ENCODE results near the gene COQ5.
"Not testable (repeated sequence)": the region's sequence is repeated elsewhere in the genome, so short reads cannot be mapped to it uniquely, and the experiment has no call there.

COQ5 gene

GRCh38 chr12:120534703-120535655 lies 6.0 kb upstream of the COQ5 start:
- peaks cover 59 to 61% of the 10 kb centered on the region in 2 experiments for H3K4me1 ChIP-seq (ENCODE audit: control insufficient read depth in 1 of 2, insufficient read depth in 1 of 2, low read depth in 1 of 2, low read length in 1 of 2)

GRCh38 chr12:120534203-120534702 lies 5.3 kb upstream of the COQ5 start, which contains the start of gene RNF10:
RNF10 (plus strand) TSS chr12:120534356; CDS start chr12:120534812, 456 bp downstream.
- H3K27me3 ChIP-seq, result no peaks in the 10 kb centered on the region
- no peak for TF ChIP-seq CTCF (IDR thresholded peaks at IDR 0.05)
- H3K9me3 ChIP-seq, result no peaks in the 10 kb centered on the region
- H3K4me3 ChIP-seq (ENCODE audit: low read depth in 1 of 2, low read length in 1 of 2), result peak within 1 kb of the TSS; percentile 79 to 98
- peaks cover 4% of the 10 kb centered on the region for H3K36me3 ChIP-seq
- H3K4me1 ChIP-seq (ENCODE audit: control insufficient read depth in 1 of 2, insufficient read depth in 1 of 2, low read depth in 1 of 2, low read length in 1 of 2), result peaks cover 59 to 61% of the 10 kb centered on the region in 2 experiments
- peak within 1 kb of the TSS; percentile 92 for H3K27ac ChIP-seq

More at GRCh38 chr12:120534703-120535655, 6.0 kb upstream of the COQ5 start:
- Histone ChIP-seq H3K36me3 (peaks cover 4% of the 10 kb centered on the region), H3K9me3 (no peaks in the 10 kb centered on the region), H3K4me3 (ENCODE audit: low read depth in 1 of 2, low read length in 1 of 2) (peak overlapping the region; percentile 79 to 98), H3K27me3 (no peaks in the 10 kb centered on the region), H3K27ac (peak overlapping the region; percentile 92)
- TF ChIP-seq CTCF (IDR thresholded peaks at IDR 0.05), result no peak

GRCh38 chr12:120532701-120533238 lies 3.8 kb upstream of the COQ5 start:
- no peaks in the 10 kb centered on the region for H3K27me3 ChIP-seq
- H3K36me3 ChIP-seq, result peaks cover 4% of the 10 kb centered on the region
- H3K4me3 ChIP-seq (ENCODE audit: low read depth in 1 of 2, low read length in 1 of 2), result no peak overlapping the region
- TF ChIP-seq CTCF (IDR thresholded peaks at IDR 0.05), result no peak
- no peaks in the 10 kb centered on the region for H3K9me3 ChIP-seq
- H3K4me1 ChIP-seq (ENCODE audit: control insufficient read depth in 1 of 2, insufficient read depth in 1 of 2, low read depth in 1 of 2, low read length in 1 of 2), result peaks cover 50 to 56% of the 10 kb centered on the region in 2 experiments
- H3K27ac ChIP-seq, result no peak overlapping the region

GRCh38 chr12:120530418-120530761 lies 1.4 kb upstream of the COQ5 start:
- not testable (repeated sequence) for H3K27me3 ChIP-seq, H3K36me3 ChIP-seq, H3K9me3 ChIP-seq
- Histone ChIP-seq H3K27ac (peak overlapping the region; percentile 86), H3K4me1 (ENCODE audit: control insufficient read depth in 1 of 2, insufficient read depth in 1 of 2, low read depth in 1 of 2, low read length in 1 of 2) (peaks cover 26 to 32% of the 10 kb centered on the region in 2 experiments), H3K4me3 (ENCODE audit: low read depth in 1 of 2, low read length in 1 of 2) (peak overlapping the region in 1 of 2 experiments; percentile 95)

- Histone ChIP-seq H3K9me3 (no peaks in the 10 kb centered on the region), H3K4me3 (ENCODE audit: low read depth in 1 of 2, low read length in 1 of 2) (peak overlapping the region; percentile 95 to 98), H3K27me3 (no peaks in the 10 kb centered on the region), H3K36me3 (no peaks in the 10 kb centered on the region), H3K4me1 (ENCODE audit: control insufficient read depth in 1 of 2, insufficient read depth in 1 of 2, low read depth in 1 of 2, low read length in 1 of 2) (peaks cover 23 to 28% of the 10 kb centered on the region in 2 experiments), H3K27ac (peak overlapping the region; percentile 86)
- TF ChIP-seq CTCF (IDR thresholded peaks at IDR 0.05), result no peak
Measured at GRCh38 chr12:120529641-120530417, 871 bp upstream of the COQ5 start.
